NAMALWA (cell line): ENCODE data around the gene CCDC142.
"Not testable (repeated sequence)": the region's sequence is repeated elsewhere in the genome, so short reads cannot be mapped to it uniquely, and the experiment has no call there.

Experiments
- DNase-seq: peaks from one replicate; pipeline ENCODE4 v3.0.0-alpha.2; 2015; ENCODE audit warnings: low spot score

Gene CCDC142

DNA sequence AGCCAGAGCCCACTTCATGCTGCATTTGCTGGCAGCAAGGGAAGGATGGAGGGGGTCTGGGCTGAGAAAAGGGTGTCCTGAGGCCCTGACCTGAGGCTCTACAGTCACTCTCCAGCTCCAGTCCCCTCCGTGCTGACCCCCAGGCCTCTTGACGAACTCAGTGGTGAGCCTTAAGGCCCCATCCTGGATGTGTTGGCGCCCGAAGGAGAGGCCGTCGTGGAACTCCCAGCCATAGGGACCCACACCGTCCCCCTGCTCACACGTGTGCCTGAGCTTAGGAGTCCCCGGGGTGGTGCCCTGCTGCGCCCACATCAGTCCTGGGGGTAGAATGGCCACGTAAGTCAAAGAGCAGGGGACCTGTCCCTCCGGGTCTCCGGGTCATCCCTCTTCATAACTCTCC is 18.4 kb downstream of the CCDC142 start:
- DNase-seq = no peak

DNA sequence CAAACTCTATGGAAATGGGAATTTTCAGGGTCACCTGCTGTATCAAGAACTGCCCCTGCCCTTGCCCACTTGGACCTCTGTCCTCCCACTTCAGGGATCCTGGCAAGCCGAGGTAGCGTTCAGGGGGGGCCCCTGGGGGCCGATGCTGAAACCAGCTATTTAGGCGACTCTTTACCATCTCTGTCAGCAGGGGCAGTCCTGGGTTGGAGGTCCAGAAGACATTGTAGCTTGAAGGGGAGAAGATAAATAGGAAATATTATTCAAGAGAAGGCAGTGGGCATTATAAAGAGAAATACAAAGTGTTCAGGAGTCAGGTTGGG is 20.1 kb downstream of the CCDC142 start:
- DNase-seq = no peak

DNA sequence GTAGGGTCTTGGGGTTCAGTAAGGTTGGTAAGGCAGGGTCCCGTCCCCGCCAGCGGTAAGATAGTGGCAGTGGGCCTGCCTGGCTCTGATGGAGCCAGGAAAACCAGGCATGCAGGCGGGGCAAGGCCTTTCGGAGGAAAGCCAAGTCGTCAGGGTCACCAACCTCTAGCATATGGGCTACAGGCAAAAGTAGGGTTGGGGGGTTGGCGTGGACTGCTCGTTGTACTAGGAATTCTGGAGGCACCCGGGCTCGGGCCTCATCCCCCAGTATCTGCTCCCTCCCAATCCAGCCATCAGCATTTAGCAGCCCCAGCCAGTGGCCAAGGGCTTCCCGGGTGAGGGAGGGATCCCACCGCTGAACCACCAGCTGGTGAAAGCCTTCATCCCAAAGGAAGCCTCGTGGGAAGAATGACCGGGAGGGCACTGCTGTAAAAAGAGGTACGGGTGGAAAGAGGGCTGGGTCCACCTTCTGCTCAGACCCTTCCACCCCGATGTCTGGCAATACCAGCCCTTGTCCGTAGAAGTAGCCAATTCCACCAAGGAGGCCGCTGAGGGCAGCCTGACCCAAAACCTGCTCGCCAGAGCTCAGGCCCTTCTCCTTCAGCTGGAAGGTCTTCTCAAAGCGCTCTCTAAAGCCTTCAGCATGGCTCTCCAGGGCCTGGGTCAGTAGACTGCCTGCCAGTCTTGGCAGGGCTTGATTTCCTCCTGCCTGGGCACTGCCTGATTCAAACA is 20.6 kb downstream of the CCDC142 start:
- no peak for DNase-seq

DNA sequence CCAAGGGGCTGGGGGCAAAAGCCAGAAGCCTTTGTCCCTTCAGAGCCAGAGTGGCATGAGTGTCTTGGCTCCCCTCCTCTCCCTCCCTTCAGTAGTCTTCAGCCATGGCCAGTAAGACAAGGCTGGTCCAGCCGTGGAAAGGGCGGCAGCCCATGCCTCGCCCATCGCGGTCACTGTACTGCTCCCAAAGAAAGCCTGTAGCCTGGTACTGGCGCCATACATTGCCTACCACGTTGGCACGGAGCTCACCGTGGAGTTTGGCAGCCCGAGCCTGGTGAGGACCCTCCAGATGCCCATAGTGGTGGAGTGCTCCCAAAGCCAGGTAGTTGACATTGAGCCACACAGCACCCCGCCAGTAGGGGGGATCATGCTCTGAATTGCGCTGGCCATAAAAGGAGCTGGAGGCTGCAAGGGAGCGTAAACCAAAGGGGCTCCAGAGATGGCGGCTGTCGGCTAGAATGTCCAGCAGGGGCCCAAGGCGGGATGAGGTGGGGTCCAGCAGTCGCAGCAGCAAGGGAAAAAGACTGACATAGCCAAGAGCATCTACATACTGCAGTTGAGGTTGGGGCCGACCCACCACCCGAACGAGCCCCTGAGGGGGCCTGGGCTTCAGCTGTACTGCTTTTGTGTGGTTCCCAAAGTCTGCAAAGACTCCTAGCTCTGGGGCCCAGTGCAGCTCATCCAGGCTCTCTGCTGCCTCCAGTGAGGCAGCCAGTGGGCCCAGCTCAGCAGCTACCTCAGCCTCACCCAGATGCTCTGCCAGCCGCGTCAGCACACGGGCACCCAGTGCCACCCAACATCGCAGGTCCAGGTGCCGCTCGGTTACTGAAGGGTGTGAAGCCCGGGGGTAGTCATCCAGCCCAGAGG is 21.4 kb downstream of the CCDC142 start:
- peak; percentile 55 for DNase-seq

DNA sequence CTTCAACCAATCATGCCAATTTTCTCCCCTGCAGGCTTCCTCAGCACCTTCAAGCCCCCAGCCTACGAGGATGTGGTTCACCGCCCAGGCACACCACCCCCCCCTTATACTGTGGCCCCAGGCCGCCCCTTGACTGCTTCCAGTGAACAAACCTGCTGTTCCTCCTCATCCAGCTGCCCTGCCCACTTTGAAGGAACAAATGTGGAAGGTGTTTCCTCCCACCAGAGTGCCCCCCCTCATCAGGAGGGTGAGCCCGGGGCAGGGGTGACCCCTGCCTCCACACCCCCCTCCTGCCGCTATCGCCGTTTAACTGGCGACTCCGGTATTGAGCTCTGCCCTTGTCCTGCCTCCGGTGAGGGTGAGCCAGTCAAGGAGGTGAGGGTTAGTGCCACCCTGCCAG is 22.6 kb downstream of the CCDC142 start:
- DNase-seq = not testable (repeated sequence)

DNA sequence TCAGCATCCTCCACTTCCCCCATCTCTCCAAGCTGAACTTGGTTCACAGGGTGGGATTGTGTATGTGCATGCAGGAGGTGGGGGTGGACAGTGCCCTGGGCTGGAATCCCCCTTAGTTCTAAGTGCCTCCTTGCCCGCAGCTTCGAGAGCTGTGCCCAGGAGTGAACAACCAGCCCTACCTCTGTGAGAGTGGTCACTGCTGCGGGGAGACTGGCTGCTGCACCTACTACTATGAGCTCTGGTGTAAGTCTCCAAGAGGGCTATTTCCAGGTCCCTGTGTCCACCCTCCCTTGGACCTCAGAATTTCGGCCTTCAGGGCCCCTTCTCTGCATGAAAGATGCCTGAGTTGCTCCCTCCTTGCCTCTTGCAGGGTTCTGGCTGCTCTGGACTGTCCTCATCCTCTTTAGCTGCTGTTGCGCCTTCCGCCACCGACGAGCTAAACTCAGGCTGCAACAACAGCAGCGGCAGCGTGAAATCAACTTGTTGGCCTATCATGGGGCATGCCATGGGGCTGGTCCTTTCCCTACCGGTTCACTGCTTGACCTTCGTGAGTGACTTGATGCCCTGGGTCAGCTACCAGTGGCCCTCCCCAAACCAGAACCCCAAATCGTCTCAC is 23.2 kb downstream of the CCDC142 start:
- not testable (repeated sequence) for DNase-seq

DNA sequence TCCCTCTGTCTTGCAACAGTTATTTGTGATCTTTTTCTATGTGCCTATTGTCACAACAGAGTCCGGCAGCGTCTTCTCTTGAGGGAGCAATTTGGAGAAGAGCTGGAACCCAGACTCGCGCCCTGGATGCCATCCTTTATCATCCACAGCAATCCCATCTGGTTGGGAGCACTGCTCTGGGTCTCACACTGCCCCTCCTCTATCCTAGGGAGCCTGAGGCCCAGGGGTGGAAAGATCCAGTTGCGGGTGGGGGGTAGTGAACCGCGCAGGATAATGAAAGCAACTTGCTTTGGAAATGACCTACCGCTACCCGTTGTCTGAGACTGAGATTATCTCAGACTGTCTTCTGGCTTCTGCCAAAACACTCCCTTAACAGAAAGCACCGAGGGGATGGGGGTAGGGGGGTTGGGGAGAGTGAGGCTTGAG is 23.8 kb downstream of the CCDC142 start:
- DNase-seq = no peak

DNA sequence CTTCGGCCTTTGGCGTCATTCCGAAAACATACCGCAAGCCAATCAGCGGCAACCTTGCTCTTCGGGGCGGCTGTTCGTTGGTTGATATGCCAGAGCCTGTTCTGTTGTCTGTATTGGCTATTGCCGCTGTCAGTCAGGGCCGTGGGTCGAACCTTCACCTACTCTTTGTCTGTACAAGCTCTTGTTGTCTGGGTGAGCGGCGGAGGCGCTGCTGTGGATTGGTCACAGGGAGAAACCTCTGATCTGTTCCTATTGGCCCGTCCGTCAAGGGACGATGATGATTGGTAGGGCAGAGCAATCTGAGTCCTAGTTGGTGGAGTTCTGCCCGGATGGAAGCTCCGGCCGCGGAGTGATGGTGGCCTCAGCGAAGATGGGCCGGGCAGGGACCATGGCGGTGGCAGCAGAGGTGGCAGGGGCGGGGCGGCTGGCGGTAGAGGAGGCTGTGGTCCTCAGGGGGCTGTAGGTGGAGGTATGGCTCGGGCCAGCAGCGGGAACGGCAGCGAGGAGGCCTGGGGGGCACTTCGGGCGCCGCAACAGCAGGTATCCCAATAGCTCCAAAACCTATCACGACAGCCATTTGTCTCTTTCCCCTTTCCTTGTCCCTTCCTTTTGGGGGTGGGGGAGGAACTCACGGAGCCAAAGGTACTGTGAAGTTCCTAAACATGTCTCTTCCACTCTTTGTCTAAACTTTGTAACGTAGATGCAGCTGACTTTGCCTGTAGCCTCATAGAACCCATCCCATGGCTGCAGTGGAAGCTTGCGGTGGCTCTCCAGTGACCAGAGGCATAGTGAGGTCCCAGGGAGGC is 24.5 kb downstream of the CCDC142 start, which contains the start of gene WBP1:
TSS of gene WBP1 (plus strand) at position 307 of the 806 bp plus-strand sequence. CDS start at position 472, 165 bp downstream.
- peak; percentile 100 for DNase-seq

DNA sequence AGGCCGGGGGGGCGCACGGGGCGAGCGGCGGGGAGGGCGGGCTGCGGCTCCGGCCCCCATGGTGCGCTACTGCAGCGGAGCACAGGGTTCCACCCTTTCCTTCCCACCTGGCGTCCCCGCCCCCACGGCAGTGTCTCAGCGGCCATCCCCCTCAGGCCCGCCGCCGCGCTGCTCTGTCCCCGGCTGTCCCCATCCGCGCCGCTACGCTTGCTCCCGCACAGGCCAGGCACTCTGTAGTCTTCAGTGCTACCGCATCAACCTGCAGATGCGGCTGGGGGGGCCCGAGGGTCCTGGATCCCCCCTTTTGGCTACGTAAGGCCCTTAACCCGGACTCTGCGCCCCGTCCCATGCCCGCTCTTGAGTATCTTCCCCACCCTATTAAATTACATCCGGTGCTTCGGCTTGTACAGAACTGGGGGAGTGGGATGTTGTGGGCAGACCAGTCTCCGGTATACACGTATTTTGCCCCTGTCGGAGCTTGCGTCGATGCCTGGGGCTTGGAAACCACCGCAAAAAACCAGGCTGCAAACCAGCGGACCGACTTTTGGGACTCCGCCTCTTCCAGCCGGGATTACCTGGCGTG is 25.2 kb downstream of the CCDC142 start:
- DNase-seq = peak; percentile 84

DNA sequence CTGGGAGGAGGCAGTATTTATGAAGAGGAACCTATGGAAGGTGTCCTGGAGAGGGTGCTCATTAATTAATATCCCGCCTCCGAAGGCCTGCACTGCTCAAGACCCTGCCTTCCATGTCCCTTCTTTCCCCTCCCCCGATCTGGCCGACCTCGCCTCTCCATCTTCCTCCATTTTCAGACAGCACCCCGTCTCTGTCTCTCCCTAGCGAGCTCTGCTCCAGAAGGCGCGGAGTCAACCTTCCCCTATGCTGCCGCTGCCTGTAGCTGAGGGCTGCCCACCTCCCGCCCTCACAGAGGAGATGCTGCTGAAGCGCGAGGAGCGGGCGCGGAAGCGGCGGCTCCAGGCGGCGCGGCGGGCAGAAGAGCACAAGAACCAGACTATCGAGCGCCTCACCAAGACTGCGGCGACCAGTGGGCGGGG is 25.7 kb downstream of the CCDC142 start:
- DNase-seq = no peak

DNA sequence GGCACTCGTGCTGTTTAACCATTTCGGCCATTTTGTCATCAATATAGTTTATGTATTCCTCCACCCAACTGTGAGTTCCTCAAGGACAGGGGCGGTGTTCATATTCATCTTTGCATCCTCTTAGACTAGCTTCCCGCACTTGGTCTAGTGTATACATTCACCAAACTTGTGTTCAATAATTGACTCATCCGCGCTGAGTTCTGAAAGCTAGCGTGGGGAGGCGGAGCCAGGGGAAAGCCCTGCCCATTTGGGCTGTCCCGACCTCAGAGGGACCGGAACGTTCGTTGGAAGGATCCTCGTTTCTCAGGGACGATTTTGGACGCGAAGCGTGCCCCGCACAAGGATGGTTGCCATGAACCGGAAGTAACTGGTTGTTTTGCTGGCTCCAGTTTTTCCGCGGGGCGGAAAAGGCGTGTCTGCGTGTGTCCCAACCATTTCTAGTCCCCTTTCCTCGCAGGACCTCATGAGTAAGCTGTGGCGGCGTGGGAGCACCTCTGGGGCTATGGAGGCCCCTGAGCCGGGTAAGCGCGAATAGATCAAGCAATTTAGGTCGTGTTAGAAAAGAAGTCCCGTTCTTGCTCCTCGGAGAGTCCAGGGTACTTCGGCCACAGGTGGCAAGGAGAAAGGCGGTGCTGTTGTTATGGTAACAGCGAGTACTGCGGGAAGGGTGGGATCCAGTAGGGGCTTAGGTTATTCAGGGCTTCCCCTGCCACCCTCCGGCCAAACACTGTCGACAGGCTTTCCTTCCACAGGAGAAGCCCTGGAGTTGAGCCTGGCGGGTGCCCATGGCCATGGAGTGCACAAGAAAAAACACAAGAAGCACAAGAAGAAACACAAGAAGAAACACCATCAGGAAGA is 27.9 kb downstream of the CCDC142 start, which contains the start of gene INO80B:
TSS of gene INO80B (plus strand) at position 434 of the 858 bp plus-strand sequence. CDS start at position 464, 30 bp downstream.
- DNase-seq = peak; percentile 99

DNA sequence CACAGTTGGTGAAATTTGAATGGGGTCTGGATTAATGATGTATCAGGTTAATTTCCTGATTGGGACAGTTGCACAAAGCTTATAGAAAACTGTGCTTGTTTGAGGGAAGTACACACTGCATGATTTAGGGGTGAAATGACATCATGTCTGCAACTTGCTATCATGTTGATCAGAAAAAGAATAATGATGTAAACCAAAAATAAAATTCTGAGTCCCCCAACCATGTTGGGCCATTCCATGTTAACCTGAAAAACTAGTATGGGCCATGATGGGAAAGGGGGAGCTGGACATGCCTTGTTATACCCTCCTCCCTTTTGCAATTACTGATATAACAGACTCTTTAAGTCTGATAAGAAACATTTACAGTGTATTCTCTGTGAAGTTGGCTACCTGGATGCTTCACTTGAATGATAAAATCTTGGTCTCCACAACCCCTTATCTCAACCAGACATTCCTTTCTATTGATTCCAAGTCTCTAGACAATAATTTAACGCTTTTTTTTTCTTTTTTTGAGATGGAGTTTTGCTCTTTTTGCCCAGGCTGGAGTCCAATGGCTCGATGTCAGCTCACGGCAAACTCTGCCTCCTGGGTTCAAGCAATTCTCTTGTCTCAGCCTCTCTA is 32.1 kb downstream of the CCDC142 start:
- no peak for DNase-seq

DNA sequence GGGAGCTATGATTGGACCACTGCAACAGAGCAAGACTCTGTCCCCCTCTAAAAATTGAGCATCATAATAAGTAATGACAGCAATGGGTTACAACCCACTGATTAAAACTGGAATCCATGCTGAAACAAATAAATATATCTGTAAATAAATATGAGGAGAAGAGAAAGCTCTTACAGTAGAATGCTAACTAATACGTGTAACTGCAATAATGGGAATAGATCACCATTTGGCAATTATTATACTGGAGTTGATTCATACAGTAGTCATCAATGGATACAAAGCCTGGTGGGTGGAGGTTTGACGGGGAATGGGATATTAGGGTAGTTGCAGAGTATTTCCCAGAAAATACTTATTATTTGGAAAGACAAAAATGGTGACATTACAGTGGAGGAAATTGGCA is 34.0 kb downstream of the CCDC142 start:
- no peak for DNase-seq

DNA sequence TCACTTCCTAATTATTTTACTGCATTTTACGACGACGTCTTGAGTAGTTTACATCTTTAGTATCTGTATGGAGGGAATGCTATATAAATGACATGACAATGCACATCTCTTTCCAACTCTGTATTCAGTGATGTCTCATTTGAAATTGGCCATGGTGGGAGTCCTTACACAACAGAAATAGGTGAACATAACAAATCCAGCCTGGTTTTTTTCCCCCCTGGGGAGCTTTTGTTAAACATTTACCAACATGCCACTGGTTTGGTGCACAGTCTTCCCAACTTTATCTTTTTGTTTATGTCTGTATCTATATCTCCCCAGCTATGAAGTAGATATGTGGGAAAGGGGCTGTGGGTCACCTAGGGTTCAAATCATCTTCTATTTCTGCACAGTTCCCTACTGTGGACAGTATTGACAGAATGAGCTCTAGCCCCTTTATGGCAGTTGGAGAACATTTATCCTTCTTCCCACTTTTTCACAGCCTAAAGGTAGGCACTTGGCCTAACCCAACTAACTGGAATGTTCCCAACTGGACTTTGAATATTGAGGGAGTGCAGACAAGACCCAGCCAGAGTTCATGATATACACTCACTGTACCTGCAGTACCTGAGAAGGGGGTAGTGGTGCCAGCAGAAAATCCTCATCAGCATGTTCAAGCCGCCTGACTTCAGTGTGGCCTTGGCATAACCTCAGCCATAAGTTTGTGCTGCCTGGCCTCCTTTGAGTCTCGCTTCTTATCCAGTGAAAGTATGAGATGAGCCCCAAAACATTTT is 35.4 kb downstream of the CCDC142 start:
- no peak for DNase-seq

DNA sequence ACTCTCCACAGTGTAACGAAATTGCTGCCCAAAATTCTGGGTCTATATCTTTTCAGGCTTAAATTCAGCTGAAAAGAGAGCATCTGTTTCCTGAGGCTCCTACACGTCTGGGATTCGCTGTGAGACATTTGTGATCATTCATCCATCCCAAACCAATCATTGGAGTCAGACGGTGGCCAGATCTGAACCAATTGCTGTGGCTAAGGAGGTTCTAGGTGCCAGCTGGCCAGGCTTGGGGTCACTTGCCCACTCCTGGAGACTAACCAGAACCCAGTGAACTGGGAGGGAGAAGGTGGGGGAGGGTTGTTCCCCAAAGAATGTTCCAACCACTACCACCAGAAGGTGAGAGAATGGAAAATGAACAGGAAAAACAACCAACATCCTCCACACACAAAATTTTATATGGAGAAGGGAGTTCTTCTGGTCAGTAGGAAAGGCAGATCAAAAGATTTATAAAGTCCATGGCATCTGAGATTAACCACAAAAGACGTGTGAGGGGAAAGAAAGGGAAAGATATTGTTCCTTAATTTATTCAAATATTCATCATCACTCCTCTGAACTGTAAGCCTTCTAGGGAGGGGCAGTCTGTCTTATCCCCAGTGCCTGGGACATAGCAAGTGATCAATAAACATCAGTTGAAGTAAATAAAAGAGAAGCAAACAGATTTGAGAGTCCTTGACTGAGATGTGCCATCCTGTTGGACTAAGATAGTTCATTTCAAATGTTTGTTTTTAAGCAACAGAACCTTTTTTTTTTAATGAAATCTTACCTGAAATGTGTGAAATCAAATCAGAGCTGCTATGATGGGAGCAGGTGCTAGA is 38.1 kb downstream of the CCDC142 start:
- no peak for DNase-seq

DNA sequence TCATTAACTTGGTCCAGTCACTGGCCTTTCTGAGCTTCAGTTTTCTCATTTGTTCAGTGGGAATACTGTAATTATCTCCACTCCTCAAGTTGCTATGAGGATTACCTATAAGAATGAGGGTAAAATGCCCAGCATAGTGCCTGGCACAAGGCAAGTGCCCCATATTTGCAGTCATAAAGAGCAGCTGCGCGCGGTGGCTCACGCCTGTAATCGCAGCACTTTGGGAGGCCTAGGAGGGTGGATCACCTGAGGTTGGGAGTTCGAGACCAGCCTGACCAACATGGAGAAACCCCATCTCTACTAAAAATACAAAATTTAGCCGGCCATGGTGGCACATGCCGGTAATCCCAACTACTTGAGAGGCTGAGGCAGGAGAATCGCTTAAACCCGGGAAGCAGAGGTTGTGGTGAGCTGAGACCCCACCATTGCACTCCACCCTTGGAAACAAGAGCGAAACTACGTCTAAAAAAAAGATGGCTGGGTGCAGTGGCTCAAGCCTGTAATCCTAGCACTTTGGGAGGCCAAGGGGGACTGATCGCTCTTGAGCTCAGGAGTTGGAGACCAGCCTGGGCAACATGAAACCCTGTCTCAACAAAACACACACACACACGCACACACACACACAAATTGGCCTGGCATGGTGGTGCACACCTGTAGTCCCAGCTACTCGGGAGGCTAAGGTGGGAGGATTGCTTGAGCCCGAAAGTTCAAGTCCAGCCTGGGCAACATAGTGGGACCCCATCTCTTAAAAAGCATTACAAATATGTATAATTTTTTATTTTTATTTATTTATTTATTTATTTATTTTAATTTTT is 40.1 kb downstream of the CCDC142 start:
- not testable (repeated sequence) for DNase-seq

DNA sequence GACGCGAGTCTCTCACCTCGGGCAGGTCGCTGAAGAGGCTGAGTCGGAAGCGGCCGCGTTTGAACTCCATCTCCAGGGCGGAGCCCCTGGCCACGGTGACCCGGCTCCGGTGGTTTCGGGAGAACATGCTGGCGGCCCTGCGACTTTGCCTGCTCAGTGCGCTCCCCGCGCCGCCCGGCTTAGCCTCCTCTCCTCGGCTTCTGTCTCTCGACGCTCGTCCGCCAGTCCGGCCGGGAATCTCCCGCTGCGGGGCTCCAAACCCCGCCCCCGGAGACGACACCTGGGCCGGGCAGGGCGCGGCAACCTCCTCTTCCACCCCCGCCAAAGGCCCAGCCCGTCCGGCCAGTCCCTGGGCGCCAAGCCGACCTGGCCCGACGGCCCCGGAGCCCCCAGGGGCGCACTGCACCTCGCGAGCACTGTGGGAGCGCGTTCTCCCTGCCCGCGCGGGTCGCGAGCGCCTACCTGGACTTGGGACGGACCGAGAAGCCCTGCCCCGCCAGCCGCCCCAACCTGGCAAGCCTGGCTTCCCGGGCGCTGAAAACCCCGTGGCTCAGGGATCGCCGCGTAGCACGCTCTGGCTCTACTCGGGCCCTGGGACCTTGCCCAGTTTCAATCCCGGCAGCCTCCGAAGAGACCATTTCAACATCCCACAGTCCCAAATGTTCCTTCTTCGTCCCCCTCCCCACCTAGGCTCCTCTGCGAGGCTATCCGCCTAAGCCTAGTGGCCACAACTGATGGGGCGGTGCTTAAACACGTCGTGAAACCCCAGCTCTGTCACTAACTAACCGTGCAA is 40.9 kb downstream of the CCDC142 start, which contains the start of gene RTKN:
TSS of gene RTKN (minus strand) at position 248 of the 793 bp plus-strand sequence. CDS start at position 127, 121 bp downstream.
- no peak for DNase-seq
